ENCODE results near the gene ZNRD2.

ZNRD2 gene

DNA sequence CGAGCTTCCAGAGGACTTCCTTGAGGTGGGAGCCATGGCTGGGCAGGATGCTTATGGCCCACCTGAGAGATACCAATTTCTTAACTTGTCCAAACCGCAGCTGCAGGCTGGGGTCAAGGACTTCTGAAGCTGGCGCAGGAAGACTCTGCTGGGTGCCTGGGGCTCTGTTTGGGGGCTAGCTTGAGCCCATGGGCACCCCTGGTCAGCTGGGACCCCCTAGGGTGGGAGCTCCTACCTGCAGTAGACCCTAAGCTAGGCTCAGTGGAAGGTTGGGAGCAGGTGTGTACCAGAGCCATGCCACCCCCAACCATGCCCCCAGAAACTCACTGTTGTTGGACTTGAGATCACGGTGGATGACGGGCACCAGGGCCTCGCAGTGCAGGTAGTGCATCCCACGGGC lies 42.4 kb downstream of the ZNRD2 start:
- no peak for DNase-seq

- DNase-seq = no peak
These were observed 43.0 kb downstream of the ZNRD2 start for GRCh38 chr11:65613091-65613928.

GRCh38 chr11:65615229-65615949 lies 45.1 kb downstream of the ZNRD2 start, which contains the start of gene PCNX3:
Gene PCNX3, plus strand, starts transcription at chr11:65615776. Its CDS starts 536 bp downstream, at chr11:65616312.
- DNase-seq = peak; percentile 100

DNA sequence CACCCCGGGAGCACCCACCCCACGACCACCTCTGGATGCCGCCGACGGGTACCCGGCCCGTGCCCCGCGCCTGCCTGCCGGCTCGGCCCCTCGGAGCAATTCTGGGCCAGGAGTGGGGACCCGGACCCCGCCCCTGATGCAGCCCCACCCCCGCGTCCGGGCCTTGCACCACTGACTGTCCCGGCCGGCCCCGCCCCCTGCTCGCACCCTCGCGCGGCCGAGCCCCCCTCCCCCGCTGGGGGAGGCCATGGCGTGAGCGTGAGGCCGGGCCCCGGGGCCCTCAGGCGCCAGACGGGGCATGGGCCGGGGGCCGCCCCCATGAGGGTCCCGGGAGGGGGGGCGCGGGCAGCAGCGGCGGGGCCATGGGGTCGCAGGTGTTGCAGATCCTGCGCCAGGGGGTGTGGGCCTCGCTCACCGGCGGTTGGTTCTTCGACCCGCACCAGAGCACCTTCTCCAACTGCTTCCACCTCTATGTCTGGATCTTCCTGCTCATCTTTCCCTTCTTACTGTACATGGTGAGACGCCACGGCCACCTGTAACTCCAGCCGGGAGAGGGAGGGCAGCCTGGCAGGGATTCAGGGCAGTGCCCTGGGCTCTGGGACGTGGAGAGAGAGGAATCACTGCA lies 45.8 kb downstream of the ZNRD2 start:
- DNase-seq = peak; percentile 45

GRCh38 chr11:65616575-65617001 lies 46.3 kb downstream of the ZNRD2 start:
- DNase-seq = no peak

DNA sequence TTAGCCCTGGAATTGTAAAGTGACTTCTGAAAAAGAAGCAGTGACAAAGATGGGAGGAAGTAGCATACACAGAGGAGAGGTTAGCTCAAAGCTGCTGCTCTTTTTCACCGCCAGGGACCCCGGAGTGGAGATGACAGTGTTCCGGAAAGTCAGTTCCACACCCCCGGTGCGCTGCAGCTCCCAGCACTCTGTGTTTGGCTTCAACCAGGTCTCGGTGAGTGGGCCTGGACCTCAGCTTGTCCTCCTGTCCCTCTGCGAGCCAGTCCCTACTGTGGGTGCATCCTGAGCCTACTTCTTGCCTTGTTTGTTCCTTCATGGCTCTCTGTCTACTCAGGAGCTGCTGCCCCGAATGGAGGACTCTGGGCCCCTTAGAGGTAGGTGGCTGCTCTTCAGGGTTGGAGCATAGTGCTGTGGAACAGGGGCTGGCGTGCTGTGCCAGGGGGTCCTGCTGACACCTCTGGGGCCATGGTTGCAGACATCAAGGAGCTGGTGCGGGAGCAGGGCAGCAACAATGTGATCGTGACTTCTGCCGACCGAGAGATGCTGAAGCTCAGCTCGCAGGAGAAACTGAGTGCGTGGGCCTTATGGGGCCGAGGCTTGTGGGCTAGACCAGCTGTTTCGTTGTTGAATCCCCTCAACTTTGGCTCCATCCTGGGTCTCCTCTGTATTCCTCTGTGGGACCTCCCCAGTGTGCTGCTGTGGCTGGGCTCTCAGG lies 47.0 kb downstream of the ZNRD2 start:
- no peak for DNase-seq

GRCh38 chr11:65617990-65618751 lies 47.9 kb downstream of the ZNRD2 start:
- no peak for DNase-seq

DNA sequence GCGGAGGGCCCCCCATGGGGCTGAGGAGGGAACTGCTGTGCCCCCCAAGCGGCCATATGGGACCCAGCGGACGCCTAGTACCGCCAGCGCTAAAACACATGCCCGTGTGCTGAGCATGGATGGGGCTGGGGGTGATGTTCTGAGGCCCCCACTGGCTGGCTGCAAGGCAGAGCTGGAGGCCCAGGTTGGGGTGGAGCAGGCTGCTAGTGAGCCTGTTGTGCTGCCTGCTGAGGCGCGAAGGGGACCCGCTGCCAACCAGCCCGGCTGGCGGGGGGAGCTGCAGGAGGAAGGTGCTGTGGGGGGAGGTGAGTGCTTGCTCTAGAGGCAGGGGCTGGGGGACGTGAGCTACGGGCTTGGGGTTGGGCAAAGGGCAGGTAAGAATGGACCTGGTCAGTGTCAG lies 48.5 kb downstream of the ZNRD2 start:
- DNase-seq = peak; percentile 61

- DNase-seq = no peak
These were observed 49.1 kb downstream of the ZNRD2 start for GRCh38 chr11:65619281-65619928.

GRCh38 chr11:65620666-65621065 lies 50.4 kb downstream of the ZNRD2 start:
- no peak for DNase-seq

DNA sequence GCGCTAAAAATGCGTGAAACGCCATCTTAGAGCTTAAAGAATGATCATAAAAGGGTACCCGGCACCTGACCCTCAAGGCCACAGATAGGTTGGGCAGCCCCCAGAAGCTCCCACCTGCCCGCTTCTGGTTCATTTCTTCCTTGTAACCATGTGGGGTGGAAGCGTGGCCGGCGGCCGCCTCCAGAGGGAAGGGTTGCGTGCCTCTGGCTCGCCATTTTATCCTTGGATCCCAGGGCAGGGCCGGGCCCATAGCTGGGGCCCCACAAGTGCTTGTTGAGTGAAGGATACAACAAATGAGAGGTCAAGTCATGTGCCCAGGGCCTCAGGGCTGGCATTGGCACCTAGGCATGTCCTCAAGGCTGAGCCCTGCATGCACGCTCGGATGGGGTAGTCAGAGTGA lies 51.2 kb downstream of the ZNRD2 start:
- no peak for DNase-seq

Data from NCI-H2171 treated with DMSO at 0.1 percent for 48 hours (cell line).